Stimulated activated CD4-positive, alpha-beta T cell treated with anti-CD3 and anti-CD28 coated beads, Interleukin-15, amount 100 ng/mL, for 1 hour (primary cell): ENCODE data around the gene SMARCAL1.

ENCODE experiments used
- DNase-seq, 2 donors: peaks; one replicate each; pipeline ENCODE4 v3.0.0-alpha.2; 2020; ENCODE audit warnings: low read depth in 1 of 2, low spot score in 1 of 2

SMARCAL1 gene

DNA sequence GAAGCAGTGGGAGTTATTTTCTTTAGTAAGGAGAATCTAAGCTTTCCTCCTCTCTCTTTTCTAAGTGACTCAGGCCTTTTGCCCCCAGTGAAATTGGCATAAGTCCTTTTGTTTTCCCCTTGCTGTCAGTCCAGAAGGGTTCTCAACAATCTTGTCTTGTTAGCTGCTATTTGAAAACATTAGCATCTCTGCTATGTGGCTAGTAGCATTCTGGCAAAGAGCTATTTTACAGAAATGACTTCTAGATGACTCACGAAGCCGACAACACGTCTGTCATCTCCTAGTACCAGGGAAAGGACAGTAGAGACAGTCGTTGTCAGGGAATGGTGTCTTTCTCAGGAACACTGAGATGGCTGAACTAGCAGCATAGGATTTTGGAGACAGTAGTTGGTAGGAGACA lies 14.7 kb downstream of the SMARCAL1 start:
- no peak for DNase-seq

DNA sequence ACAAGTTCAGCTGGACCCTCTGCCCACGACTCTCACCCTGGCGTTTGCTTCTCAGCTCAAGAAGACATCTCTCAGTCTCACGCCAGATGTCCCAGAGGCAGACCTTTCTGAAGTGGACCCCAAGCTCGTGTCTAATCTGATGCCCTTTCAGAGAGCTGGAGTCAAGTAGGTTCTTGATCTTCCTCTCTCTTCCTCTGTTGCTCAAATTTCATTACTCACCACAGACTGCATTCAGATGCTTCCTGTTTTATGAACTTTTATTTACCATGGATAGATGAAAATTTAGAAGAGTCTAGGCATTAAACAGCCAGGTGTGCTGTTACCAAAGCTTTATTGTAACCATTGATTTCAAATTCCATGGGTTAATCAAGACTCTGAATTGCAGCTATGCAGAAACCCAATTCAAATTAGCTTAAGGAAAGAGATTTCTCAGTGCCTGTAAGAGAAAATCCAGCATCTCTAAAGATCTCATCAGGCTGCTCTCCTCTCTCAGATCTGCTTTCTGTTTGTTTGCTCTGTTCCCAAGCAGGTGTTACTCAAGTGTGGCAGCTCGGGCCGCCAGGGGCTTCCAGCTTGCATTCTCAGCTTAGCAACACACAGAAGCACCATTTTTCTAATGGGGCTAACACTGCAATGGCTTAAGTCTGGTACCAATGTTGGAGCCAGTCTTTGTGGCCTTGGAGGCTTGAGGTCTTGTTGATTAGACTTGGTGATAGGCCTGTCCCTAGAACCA lies 16.5 kb downstream of the SMARCAL1 start:
- DNase-seq: no peak

DNA sequence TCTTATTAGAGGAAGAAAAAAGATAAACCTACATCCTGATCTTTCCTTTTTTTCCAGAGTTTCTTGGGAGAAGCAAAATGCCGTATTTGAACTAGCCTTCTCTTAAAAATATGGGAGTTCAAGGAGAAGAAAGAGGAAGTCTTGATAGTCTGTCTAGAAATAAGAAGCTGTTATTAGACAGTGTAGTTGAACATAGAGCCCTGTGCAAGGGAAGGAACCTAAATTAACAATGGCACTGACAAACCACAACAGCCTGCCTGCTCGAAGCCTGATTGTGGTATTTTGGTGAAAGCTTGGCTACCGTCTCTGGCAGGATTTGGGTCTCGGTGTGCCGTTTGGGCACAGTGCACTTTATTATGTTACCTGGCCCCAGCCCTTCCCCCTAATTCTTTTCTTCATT lies 17.1 kb downstream of the SMARCAL1 start:
- DNase-seq: no peak

DNA sequence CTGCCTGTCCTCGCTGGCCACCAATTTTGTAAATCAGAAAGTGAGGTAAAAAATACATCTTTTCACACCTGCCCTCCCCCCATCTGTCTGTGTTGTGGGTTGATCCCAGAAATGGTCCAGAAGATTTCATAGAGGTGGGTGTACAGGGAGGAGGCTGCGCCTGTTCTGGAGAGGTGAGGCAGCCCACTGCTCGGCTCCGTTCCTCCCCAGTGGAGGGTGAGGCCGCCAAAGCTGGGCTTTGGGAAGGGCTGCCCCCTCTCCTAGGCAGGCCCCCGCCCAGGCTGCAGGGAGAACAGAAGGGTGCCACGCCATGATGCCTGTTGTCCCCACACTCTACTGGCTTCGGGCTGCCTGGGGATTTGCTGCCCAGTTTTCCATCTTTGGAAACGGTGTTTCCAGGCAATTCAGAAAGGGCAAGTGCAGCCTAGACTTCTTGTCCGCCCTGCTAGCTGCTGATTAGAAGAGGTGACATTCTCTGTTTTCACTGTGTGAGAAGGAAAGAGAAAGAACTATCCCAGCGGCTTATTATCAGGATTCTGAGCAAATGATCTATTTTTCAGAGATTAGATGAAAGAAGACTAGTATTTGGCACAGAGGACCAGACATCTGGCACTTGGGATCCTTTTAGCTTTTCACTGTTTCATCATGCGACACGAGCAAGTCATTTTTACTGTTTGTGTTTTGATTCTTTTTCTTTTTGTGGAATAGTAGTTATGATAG lies 18.7 kb downstream of the SMARCAL1 start:
- no peak for DNase-seq

DNA sequence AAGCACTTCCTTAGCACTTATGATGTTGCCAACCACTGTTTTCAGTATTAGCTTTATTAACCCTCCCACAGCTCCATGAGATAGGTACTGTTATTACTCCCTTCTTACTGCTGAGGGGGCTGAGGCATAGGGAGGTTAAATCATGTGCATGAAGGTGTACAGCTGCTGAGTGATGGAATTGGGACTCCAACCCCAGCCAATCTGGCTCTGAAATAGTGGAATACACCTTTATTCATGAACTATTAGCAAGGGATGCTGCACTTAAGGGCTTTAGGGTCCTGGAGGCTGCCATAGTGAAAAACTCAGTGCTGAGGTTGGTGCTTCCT lies 19.2 kb downstream of the SMARCAL1 start:
- DNase-seq: no peak

DNA sequence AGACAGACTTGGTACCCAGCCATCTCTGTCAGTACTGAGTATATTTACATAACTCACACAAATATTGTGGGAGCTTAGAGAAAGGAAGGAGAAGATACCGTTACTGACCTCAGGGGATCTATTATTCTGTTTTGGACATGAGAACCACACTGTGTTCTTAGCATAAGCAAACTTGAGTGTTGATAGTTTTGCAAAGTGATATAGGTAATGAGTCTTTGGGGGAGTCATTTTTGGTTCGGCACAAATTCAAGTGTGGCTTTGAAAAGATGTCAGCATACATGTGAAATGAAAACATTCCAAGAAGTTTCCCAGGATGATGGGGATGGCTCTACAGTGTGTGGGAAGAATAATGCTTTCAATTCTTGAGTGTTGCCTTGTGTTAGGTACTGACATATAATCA lies 24.1 kb downstream of the SMARCAL1 start:
- DNase-seq: no peak

DNA sequence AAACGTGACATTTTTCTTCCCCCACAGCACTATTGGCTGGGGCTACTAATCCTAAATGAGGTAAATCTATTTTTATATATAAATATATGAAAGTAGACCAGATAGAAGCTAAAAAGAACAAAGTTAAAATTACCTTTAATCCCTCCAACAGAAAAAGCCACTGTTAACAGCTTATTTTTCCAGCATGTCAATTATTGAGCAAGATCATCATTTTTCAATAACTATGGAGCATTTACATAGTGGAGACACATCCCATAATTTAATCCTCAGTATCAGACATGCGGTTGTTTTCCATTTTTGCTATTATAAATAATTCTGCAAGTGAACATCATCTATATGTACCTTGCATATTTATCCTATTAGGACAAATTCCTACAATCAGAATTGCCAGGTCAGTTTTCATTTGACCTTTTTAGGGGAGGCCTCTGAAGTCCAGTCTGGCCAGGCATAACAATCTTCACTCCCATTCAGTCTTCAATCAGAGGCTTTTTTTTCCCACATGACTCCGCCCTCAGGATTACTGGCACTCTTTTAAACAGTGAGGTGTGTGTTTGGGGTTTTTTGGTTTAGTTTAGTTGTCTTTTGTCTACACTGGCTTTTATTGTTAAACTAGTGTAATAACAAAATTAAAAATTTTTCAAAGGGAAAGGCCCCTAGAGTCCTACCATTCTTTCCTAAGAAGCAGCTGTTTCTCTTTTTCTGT lies 29.2 kb downstream of the SMARCAL1 start:
- DNase-seq: no peak

DNA sequence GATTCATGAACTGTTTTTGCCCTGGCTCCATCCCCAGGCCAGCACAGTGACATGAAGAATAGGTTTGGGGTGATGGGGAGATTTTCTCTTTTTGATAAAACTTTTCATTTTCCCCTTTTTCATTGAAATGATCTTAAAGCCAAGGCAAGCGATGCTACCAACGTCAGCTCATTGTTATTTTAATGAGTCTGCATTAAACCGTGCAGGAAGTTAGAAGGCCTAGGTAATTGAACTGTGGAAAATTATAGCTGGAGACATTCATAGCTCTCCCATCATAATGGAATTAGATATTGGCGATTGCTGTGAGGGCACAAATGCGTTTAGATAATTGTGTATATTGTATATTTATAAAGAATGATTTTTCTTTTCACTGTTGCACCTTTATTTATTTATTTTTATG lies 33.2 kb downstream of the SMARCAL1 start:
- no peak for DNase-seq

DNA sequence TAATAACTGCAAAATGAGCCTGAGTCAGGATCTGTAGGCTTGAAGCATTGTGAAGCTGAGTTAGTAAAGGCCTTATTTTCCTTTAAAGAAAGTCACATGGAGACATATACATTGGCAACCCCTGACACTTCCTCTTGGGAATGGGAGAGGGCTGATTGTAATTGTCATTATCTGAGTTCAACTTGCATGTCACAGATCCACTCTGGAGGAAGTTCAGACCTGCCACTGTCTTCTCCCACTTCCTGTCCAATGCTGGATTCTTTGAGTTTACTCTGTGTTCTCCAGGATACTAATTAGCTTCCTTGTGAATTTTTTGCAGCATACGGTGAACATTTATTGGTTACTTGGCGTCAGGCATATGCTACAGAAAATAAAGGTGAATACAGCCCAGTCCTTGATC lies 34.1 kb downstream of the SMARCAL1 start:
- DNase-seq: no peak

DNA sequence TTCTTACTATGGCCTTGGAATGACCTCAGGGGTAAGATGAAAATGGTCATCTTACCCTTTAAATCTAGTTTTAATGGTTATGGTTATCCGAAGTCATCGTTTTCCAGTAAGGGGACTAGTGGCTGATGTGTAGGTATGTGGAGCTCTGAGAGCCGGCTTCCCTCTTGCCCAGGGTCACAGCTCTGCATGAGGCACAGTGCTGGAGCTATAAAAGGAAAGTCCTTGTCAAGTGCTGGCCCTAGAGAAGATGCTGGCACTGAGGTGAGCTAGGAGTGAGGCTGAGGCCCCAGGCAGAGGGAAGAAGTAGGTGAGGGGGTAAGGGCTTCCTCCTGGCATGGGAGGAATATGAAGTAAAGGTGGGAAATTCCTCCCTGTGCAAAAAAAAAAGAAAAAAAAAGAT lies 35.0 kb downstream of the SMARCAL1 start:
- DNase-seq: no peak

DNA sequence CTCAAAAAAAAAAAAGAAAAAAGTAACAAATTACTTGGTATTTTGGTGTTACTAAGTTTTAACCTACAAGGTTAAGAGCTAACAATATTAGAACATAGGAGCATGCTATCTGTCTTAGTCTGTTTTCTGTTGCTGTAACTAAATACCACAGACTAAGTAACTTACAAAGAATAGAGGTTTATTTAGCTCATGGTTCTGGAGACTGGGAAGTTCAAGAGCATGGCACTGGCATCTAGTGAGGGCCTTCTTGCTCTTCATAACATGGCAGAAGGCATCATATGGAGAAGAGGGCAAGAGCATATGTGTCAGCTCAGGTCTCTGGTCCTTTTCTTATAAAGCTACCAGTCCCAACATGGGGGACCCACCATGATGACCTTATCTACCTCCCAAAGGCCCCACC lies 36.5 kb downstream of the SMARCAL1 start:
- DNase-seq: no peak

DNA sequence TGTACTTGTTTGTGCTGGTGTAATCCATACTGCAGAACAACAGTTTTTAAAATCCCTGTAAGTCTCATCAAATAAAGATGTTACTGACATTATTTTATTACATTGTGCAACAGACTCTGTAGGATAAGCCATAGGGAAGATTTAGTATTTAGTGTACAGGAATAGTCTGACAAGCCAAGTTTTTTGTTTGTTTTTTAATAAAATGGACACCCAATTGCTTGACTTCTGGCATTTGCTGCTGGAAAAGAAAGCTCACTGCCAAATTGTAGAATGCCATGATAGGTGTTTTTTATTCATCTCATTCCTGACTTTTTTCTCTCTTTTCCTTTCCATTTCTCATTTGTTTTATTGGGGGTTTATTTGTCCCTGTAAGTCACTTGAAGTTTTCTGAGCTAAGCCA lies 38.1 kb downstream of the SMARCAL1 start:
- DNase-seq: no peak

DNA sequence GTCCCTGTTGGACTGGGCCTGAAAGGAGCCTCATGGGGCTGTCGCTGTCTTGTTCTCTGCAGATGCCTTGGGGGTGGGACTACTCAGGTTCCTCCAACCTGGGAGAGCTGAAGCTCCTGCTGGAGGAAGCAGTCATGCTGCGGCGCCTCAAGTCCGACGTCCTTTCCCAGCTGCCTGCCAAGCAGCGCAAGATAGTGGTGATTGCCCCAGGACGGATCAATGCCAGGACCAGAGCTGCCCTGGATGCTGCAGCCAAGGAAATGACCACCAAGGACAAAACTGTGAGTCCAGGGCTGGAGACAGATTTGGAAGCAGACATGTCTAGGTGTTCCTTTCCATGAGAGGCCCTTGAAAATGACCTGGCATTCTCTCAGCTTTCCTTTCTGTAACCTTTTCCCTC lies 38.5 kb downstream of the SMARCAL1 start:
- no peak for DNase-seq

DNA sequence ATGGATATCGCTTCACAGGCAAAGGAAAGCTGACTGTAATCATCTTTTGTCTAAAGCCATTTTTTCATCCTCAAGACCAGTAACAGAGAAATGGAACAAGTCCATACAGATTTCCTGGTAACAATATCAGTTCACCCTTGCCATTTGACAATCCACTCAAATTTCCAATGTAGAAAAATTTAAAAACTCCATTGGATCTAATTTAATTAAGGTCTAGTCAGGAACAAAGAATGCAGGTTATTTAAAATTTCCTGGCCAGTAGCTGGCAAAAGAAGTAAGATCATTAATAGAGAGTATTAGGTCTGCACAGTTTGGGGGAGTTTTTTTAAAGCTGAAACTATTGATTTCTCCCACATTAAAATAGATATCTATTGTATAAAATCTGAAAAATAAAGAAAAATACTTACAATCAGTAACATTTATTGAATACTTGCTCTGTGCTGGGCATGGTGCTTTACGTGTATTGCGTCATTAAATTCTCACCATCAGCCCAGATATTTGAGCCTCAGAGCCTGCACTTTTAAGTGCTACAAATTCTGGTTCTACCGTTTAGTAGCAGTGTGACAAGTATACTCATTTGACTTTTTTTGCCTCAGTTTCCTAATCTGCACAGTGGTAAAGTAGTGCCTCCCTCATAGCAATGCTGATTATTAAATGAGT lies 41.8 kb downstream of the SMARCAL1 start:
- no peak for DNase-seq

DNA sequence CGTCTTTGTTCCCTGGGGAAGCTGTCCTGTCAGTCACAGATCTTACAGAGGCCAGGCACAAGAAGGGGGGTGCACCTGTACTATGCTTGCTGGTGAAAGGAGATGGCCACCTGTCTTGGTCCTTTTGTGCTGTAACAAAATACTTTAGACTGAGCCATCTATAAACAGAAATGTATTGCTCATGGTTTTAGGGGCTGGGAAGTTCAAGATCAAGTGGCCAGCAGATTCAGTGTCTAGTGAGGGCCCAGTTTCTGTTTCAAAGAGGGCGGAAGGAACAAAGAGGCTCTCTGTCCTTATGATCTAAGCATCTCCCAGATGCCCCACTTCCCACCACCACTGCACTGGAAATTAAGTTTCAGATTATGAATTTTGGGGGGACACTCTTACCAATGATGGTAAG lies 50.9 kb downstream of the SMARCAL1 start:
- no peak for DNase-seq

DNA sequence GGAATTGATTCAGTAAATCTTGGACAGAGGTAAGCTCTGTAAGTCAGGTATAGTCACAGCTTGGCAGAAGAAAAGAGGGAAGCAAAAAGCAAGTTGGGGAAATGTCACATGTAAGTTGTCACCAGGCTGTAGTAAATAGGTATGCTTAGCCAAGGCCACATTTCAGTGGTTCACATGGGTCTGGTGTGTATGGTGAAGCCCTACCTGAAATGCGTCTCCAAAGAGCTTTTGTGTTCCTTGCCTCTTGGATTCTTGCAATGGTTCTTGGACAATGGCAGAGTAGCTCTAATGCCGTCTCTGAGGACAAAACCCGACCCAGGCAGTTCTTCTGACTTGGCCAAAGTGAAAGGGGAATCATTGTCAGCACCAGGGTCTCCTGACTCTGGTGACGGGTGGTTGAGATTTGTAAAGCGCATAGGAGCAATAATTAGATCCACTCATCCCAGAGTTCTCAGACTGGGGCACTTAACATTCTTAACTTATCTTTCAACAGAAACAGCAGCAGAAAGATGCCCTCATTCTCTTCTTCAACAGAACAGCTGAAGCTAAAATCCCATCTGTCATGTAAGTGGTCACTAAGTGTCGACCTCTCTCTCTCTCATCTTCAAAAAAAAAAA lies 51.9 kb downstream of the SMARCAL1 start:
- DNase-seq: no peak

DNA sequence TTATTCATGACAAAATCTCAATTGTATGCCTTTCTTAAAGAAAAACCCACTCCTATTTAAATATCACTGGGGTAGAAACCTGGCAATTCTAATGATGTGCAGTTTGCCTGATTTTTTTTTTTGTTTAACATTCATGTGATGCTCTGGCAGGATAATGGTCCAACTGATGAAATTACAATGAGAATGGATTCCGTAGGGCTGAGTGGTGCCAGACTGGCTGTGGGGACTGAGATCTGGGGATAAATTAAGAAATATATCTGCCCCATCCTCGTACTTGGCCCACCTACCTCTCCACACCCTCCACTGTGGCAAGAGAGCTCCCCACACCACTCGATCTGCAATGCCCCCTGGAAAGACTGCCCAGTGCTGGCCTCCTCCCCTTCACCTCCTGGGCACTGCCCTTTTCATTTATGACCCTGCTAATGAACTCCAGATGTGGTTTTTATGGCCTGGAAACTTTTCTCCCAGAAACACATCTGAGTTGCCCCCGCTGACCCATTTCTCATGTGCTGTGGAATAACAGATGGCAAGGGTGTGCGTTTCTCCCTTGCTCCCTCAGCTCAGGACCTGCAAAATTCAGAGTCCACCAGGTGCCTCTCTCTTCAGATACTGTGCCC lies 53.4 kb downstream of the SMARCAL1 start:
- DNase-seq: no peak

DNA sequence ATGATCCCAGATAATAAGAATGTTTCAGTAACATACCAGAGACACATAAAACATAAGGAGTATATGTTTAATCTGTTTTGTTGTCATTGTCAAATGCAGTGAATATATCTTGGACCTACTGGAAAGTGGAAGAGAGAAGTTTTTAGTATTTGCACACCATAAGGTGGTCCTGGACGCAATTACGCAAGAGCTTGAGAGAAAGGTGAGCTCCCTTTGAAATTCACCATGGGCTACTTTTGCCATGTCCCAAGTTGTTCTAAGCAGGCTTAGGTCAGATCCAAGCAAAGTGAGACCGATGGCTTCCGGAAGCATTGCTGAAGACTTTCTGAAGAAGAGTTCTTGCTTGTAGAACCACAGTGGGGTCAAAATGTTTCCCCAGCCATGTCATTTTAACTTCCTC lies 55.6 kb downstream of the SMARCAL1 start:
- no peak for DNase-seq

DNA sequence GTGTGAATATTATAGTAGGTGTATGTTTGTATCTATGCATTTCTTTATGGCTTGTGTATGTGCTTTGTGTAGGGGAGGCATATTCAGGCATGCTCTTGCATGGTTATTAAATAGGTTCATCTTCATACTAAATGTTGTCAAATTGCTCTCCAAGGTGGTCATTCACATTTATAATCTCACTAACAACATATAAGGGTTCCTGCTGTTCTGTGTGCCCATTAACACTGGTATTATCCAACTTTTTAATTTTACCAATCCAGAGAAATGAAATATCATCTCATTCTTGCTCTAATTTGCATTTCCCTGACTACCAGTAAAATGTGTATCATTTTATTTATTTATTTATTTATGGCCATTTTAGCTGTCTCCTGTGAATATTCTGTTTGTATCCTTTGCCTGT lies 57.4 kb downstream of the SMARCAL1 start:
- DNase-seq: no peak

DNA sequence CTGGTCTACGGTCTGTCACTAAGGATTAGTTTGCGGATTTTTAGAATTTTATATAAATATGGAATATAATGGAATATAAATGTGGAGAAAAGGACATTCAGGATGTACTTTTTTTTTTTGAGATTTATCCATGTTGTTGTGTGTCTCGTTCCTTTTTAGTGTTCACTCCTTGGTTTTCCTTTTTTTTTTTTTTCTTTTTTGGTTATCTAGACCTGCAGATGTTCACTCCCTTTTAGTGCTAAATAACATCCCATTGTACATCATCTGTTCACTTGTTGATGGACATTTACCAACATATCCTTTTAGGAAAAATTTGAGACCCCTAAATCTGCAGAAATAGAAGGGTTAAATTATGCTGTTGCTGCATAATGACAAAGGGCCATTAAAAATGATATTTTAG lies 60.9 kb downstream of the SMARCAL1 start:
- DNase-seq: no peak
